CD4-positive, alpha-beta T cell treated with Interferon alpha-2 for 1 hour (primary cell): ENCODE data around the gene DHX30.

Source experiments
- DNase-seq, 2 donors: peaks; one replicate each; pipeline ENCODE4 v3.0.0-alpha.2; 2020 to 2022

The DHX30 gene

GRCh38 chr3:47888986-47889757, 86.2 kb downstream of the DHX30 start:
- no peak for DNase-seq

- DNase-seq, result no peak
Observed at GRCh38 chr3:47890126-47890827, 87.3 kb downstream of the DHX30 start.

- DNase-seq, result no peak
Observed at GRCh38 chr3:47890828-47891612, 88.1 kb downstream of the DHX30 start.

GRCh38 chr3:47891613-47892005, 88.7 kb downstream of the DHX30 start:
- DNase-seq, result no peak

- DNase-seq, result no peak
Observed at GRCh38 chr3:47892286-47893040, 89.5 kb downstream of the DHX30 start.

GRCh38 chr3:47895241-47895640, 92.3 kb downstream of the DHX30 start:
- DNase-seq, result no peak

GRCh38 chr3:47896736-47897135, 93.8 kb downstream of the DHX30 start:
- DNase-seq, result no peak

GRCh38 chr3:47897954-47898353, 95.0 kb downstream of the DHX30 start:
- no peak for DNase-seq

- no peak for DNase-seq
Observed at GRCh38 chr3:47899495-47900108, 96.7 kb downstream of the DHX30 start.
